Measurements from ENCODE around the gene POMGNT1.
"Not testable (repeated sequence)": the region's sequence is repeated elsewhere in the genome, so short reads cannot be mapped to it uniquely, and the experiment has no call there.

DNA sequence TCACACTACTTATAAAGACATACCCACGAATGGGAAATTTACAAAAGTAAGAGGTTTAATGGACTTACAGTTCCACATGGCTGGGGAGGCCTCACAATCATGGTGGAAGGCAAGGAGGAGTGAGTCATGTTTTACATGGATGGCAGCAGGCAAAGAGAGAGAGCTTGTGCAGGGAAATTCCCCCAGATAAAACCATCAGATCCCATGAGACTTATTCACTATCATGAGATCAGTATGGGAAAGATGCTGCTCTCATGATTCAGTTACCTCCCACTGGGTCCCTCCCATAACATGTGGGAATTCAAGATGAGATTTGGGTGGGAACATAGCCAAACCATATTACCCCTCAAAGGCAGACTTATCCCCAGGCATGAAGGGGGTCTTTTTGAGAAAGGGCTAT lies 40.6 kb upstream of the POMGNT1 start:
- TF ChIP-seq, protein P1, sequence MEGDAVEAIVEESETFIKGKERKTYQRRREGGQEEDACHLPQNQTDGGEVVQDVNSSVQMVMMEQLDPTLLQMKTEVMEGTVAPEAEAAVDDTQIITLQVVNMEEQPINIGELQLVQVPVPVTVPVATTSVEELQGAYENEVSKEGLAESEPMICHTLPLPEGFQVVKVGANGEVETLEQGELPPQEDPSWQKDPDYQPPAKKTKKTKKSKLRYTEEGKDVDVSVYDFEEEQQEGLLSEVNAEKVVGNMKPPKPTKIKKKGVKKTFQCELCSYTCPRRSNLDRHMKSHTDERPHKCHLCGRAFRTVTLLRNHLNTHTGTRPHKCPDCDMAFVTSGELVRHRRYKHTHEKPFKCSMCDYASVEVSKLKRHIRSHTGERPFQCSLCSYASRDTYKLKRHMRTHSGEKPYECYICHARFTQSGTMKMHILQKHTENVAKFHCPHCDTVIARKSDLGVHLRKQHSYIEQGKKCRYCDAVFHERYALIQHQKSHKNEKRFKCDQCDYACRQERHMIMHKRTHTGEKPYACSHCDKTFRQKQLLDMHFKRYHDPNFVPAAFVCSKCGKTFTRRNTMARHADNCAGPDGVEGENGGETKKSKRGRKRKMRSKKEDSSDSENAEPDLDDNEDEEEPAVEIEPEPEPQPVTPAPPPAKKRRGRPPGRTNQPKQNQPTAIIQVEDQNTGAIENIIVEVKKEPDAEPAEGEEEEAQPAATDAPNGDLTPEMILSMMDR (conservative IDR thresholded peaks at IDR 0.05; ENCODE audit: low read length) = not testable (repeated sequence)
- not testable (repeated sequence) for TF ChIP-seq EZH2phosphoT487 (IDR thresholded peaks at IDR 0.05; ENCODE audit: borderline replicate concordance)

Data from Loucy (cell line).